Activated naive CD8-positive, alpha-beta T cell treated with anti-CD3 and anti-CD28 coated beads, Interleukin-2, amount 10 ng/mL, durations not matched to agents 7 days and 5 days (primary cell): ENCODE results near the gene SCGB1D1. TPM values are rescaled to one million over a fixed set of nuclear protein-coding genes. Genes with fewer than 3 reads are reported as not detected.

Experiments
- ATAC-seq: fragments of 150-1000 bp; cut with Tn5 transposase; one replicate; pipeline ENCODE4 v1.10.0; 2021; ENCODE audit warnings: low read depth, moderate library complexity
- POLR2A ChIA-PET: fragments of 350-600 bp; sonication (Branson Sonifier 250); formaldehyde crosslinking; loops from one replicate; lab custom pipeline; 2021; ENCODE audit warnings: antibody characterized with exemption; lab: Charles Lee
- DNase-seq: peaks from one replicate; pipeline ENCODE4 v3.0.0; 2021
- H3K27ac Mint-ChIP-seq: one replicate; pipeline ENCODE4 v1.8.0; 2022; ENCODE audit warnings: mild to moderate bottlenecking, mixed read lengths
- H3K27me3 Mint-ChIP-seq: one replicate; pipeline ENCODE4 v1.8.0; 2022; ENCODE audit warnings: mild to moderate bottlenecking, moderate library complexity, mixed read lengths
- H3K36me3 Mint-ChIP-seq: one replicate; pipeline ENCODE4 v1.8.0; 2021; ENCODE audit warnings: mild to moderate bottlenecking, mixed read lengths
- H3K4me1 Mint-ChIP-seq: one replicate; pipeline ENCODE4 v1.8.0; 2021; ENCODE audit warnings: mixed read lengths
- H3K4me3 Mint-ChIP-seq: one replicate; pipeline ENCODE4 v1.8.0; 2022; ENCODE audit warnings: mild to moderate bottlenecking, moderate library complexity, mixed read lengths
- H3K9me3 Mint-ChIP-seq: one replicate; pipeline ENCODE4 v1.8.0; 2021; ENCODE audit warnings: mixed read lengths
- total RNA-seq, 2 experiments: library from RNA; stranded (reverse); gene quantifications; one replicate each; pipeline ENCODE4 v1.2.3, GENCODE V29; 2021

Gene SCGB1D1
- total RNA-seq, 2 experiments from 2014 or later = not detected

GRCh38 chr11:62149986-62150886 lies 39.8 kb upstream of the SCGB1D1 start:
- Mint-ChIP-seq H3K4me1 (no peaks in the 10 kb centered on the region), H3K36me3 (peaks cover 45% of the 10 kb centered on the region), H3K27me3 (no peaks in the 10 kb centered on the region), H3K9me3 (no peaks in the 10 kb centered on the region), H3K27ac (no peak overlapping the region), H3K4me3 (no peak overlapping the region)
- no peak for DNase-seq
- POLR2A ChIA-PET = interaction anchor here (0.6 to 1.0 kb wide), 2 partner anchors 26 to 73 kb away, joined by 3 to 4 read pairs; partner anchors contain the start of gene INCENP
- no peak for ATAC-seq

- Mint-ChIP-seq H3K36me3 (peaks cover 44% of the 10 kb centered on the region), H3K4me3 (no peak overlapping the region), H3K4me1 (no peaks in the 10 kb centered on the region), H3K27me3 (no peaks in the 10 kb centered on the region), H3K9me3 (no peaks in the 10 kb centered on the region), H3K27ac (no peak overlapping the region)
- no peak for ATAC-seq
- POLR2A ChIA-PET = interaction anchor here (0.6 to 1.0 kb wide), 2 partner anchors 27 to 73 kb away, joined by 3 to 4 read pairs; partner anchors contain the start of gene INCENP
- DNase-seq = no peak
Observed at GRCh38 chr11:62150887-62151736, 38.9 kb upstream of the SCGB1D1 start.

GRCh38 chr11:62151737-62152102 lies 38.3 kb upstream of the SCGB1D1 start:
- ATAC-seq = no peak
- no peak overlapping the region for H3K4me3 Mint-ChIP-seq
- DNase-seq = no peak
- no peak overlapping the region for H3K27ac Mint-ChIP-seq
- H3K27me3 Mint-ChIP-seq = no peaks in the 10 kb centered on the region
- no peaks in the 10 kb centered on the region for H3K9me3 Mint-ChIP-seq
- POLR2A ChIA-PET = no interaction called here
- H3K36me3 Mint-ChIP-seq = peaks cover 39% of the 10 kb centered on the region
- no peaks in the 10 kb centered on the region for H3K4me1 Mint-ChIP-seq

GRCh38 chr11:62152245-62153086 lies 37.5 kb upstream of the SCGB1D1 start:
- no peak overlapping the region for H3K4me3 Mint-ChIP-seq
- H3K9me3 Mint-ChIP-seq = no peaks in the 10 kb centered on the region
- no peaks in the 10 kb centered on the region for H3K4me1 Mint-ChIP-seq
- POLR2A ChIA-PET = no interaction called here
- DNase-seq (no peak), ATAC-seq (no peak)
- no peak overlapping the region for H3K27ac Mint-ChIP-seq
- peaks cover 35% of the 10 kb centered on the region for H3K36me3 Mint-ChIP-seq
- H3K27me3 Mint-ChIP-seq = no peaks in the 10 kb centered on the region

GRCh38 chr11:62153087-62153395 lies 37.0 kb upstream of the SCGB1D1 start:
- POLR2A ChIA-PET = interaction anchor here (0.6 kb wide), 1 partner anchor 575 kb away, joined by 3 read pairs; the partner anchor contains the start of gene TTC9C

GRCh38 chr11:62153617-62154016 lies 36.4 kb upstream of the SCGB1D1 start:
- Mint-ChIP-seq H3K9me3 (no peaks in the 10 kb centered on the region), H3K27ac (no peak overlapping the region), H3K27me3 (peaks cover under 1% of the 10 kb centered on the region), H3K4me3 (no peak overlapping the region), H3K36me3 (peaks cover 31% of the 10 kb centered on the region), H3K4me1 (no peaks in the 10 kb centered on the region)
- no peak for DNase-seq
- ATAC-seq = no peak
- POLR2A ChIA-PET = interaction anchor here (0.6 kb wide), 1 partner anchor 575 kb away, joined by 3 read pairs; the partner anchor contains the start of gene TTC9C

More at GRCh38 chr11:62153087-62153395, 37.0 kb upstream of the SCGB1D1 start:
- Mint-ChIP-seq H3K27me3 (no peaks in the 10 kb centered on the region), H3K27ac (no peak overlapping the region), H3K4me1 (no peaks in the 10 kb centered on the region), H3K9me3 (no peaks in the 10 kb centered on the region), H3K4me3 (no peak overlapping the region), H3K36me3 (peaks cover 32% of the 10 kb centered on the region)
- ATAC-seq (no peak), DNase-seq (no peak)

GRCh38 chr11:62157603-62158002 lies 32.4 kb upstream of the SCGB1D1 start:
- Mint-ChIP-seq H3K27ac (no peak overlapping the region), H3K9me3 (peaks cover 1% of the 10 kb centered on the region), H3K36me3 (peaks cover 9% of the 10 kb centered on the region), H3K4me1 (no peaks in the 10 kb centered on the region), H3K27me3 (peaks cover 31% of the 10 kb centered on the region), H3K4me3 (no peak overlapping the region)
- ATAC-seq = no peak
- no peak for DNase-seq
- POLR2A ChIA-PET = no interaction called here

- Mint-ChIP-seq H3K4me1 (peaks cover 3% of the 10 kb centered on the region), H3K36me3 (no peaks in the 10 kb centered on the region), H3K4me3 (no peak overlapping the region), H3K27me3 (peaks cover 20% of the 10 kb centered on the region), H3K27ac (no peak overlapping the region), H3K9me3 (no peaks in the 10 kb centered on the region)
- POLR2A ChIA-PET = no interaction called here
- ATAC-seq = no peak
- DNase-seq = no peak
Observed at GRCh38 chr11:62166371-62166770, 23.6 kb upstream of the SCGB1D1 start.

GRCh38 chr11:62169448-62169847 lies 20.6 kb upstream of the SCGB1D1 start:
- Mint-ChIP-seq H3K27me3 (peaks cover 22% of the 10 kb centered on the region), H3K27ac (no peak overlapping the region), H3K4me1 (peaks cover 5% of the 10 kb centered on the region), H3K4me3 (no peak overlapping the region), H3K9me3 (no peaks in the 10 kb centered on the region), H3K36me3 (no peaks in the 10 kb centered on the region)
- ATAC-seq (no peak), DNase-seq (no peak)
- POLR2A ChIA-PET = no interaction called here

GRCh38 chr11:62169935-62170334 lies 20.1 kb upstream of the SCGB1D1 start:
- POLR2A ChIA-PET = interaction anchor here (0.6 kb wide), 1 partner anchor 1027 kb away, joined by 5 read pairs; no protein-coding TSS in a partner anchor
- DNase-seq (no peak), ATAC-seq (no peak)
- no peaks in the 10 kb centered on the region for H3K9me3 Mint-ChIP-seq
- no peak overlapping the region for H3K4me3 Mint-ChIP-seq
- peaks cover 5% of the 10 kb centered on the region for H3K4me1 Mint-ChIP-seq
- H3K36me3 Mint-ChIP-seq = no peaks in the 10 kb centered on the region
- H3K27me3 Mint-ChIP-seq = peaks cover 22% of the 10 kb centered on the region
- H3K27ac Mint-ChIP-seq = no peak overlapping the region

GRCh38 chr11:62171261-62171723 lies 18.7 kb upstream of the SCGB1D1 start:
- ATAC-seq = peak; percentile 71
- POLR2A ChIA-PET = no interaction called here
- H3K9me3 Mint-ChIP-seq = no peaks in the 10 kb centered on the region
- no peaks in the 10 kb centered on the region for H3K36me3 Mint-ChIP-seq
- DNase-seq = peak; percentile 55
- H3K27ac Mint-ChIP-seq = no peak overlapping the region
- peaks cover 5% of the 10 kb centered on the region for H3K4me1 Mint-ChIP-seq
- peaks cover 25% of the 10 kb centered on the region for H3K27me3 Mint-ChIP-seq
- peak overlapping the region; percentile 0 for H3K4me3 Mint-ChIP-seq

- ATAC-seq (no peak), DNase-seq (no peak)
- peaks cover 21% of the 10 kb centered on the region for H3K27me3 Mint-ChIP-seq
- peaks cover 5% of the 10 kb centered on the region for H3K4me1 Mint-ChIP-seq
- H3K27ac Mint-ChIP-seq = no peak overlapping the region
- H3K9me3 Mint-ChIP-seq = no peaks in the 10 kb centered on the region
- H3K4me3 Mint-ChIP-seq = no peak overlapping the region
- no peaks in the 10 kb centered on the region for H3K36me3 Mint-ChIP-seq
- POLR2A ChIA-PET = no interaction called here
Observed at GRCh38 chr11:62172294-62172693, 17.7 kb upstream of the SCGB1D1 start.
